ENCODE measurements around the gene STEEP1.

GRCh38 chrX:119488749-119489148 is 76.5 kb downstream of the STEEP1 start:
- TF ChIP-seq CTCF (IDR thresholded peaks at IDR 0.05; ENCODE audit: borderline replicate concordance, extremely low read depth, low read length, poor library complexity, severe bottlenecking) (peak; percentile 63), EZH2 (IDR thresholded peaks at IDR 0.05; ENCODE audit: borderline replicate concordance, low read depth, low read length, severe bottlenecking) (no peak)
